OCI-LY3 (cell line): ENCODE results near the gene C20orf173.

Experiments used
- CTCF ChIP-seq: fragments of 200-600, 300-600 bp; sonication (generic); IDR thresholded peaks from 2 replicates; pipeline ENCODE4 v1.5.1; 2014; ENCODE audit warnings: antibody characterized with exemption, low read length, low read depth
- EZH2phosphoT487 ChIP-seq: fragments of 200-600 bp; shearing (Covaris generic); IDR thresholded peaks from 2 replicates; pipeline ENCODE4 v1.6.1; 2018; ENCODE audit warnings: antibody characterized with exemption, mixed run types, low read depth

DNA sequence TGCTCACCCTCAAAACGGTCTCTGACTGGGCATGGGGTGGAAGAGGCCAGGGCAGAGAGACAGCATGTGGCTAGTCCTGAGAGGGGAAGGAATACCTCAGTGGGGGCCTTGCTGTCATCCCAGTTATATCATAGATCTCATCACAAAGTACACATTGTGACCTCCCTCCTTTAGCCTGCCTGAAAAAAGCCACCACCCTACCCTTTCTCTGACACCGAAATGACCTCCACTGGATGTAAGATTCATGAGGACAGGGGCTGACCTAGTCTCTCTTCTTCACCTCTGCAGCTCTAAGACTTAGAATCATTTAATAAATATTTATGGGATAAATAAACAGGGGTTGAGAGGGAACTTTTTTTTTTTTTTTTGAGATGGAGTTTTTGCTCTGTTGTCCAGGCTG is at the start of gene C20orf173:
- TF ChIP-seq CTCF (no peak), EZH2phosphoT487 (no peak)
